Stomach (tissue), 9 donors: ENCODE data around the gene ARL11. TPM values are rescaled to one million over a fixed set of nuclear protein-coding genes. Genes with fewer than 3 reads are reported as not detected.

ENCODE experiments used
- DNase-seq, 2 donors: peaks; one replicate each; pipeline versions ENCODE4 v3.0.0 to v3.0.0-alpha.2; 2013 to 2019
- H3K27ac ChIP-seq, 5 donors: fragments of 200-600 bp in 4 of 5; sonication (generic) in 4 of 5; one replicate each; pipeline ENCODE4 v1.5.1; 2013 to 2019; ENCODE audit warnings: mild to moderate bottlenecking in 1 of 5, moderate library complexity in 1 of 5
- H3K27me3 ChIP-seq, 3 donors: fragments of 200-600 bp; sonication (generic); one replicate each; pipeline ENCODE4 v1.5.1; 2017 to 2019; ENCODE audit warnings: mixed run types in 1 of 3
- H3K36me3 ChIP-seq, 4 donors: fragments of 200-600 bp; sonication (generic); 1 replicate in 3 of 4; 2 replicates in 1 of 4; pipeline ENCODE4 v1.5.1; 2016 to 2019
- H3K4me1 ChIP-seq, 4 donors: fragments of 200-600 bp; sonication (generic); one replicate each; pipeline ENCODE4 v1.5.1; 2016 to 2019
- H3K4me3 ChIP-seq, 4 donors: fragments of 200-600 bp; sonication (generic) in 3 of 4; one replicate each; pipeline ENCODE4 v1.5.1; 2016 to 2019; ENCODE audit warnings: mild to moderate bottlenecking in 1 of 4
- H3K9me3 ChIP-seq, 4 donors: fragments of 200-600 bp; sonication (generic); one replicate each; pipeline ENCODE4 v1.5.1; 2016 to 2019
- CTCF ChIP-seq, 7 experiments: fragments of 450-650 bp in 4 of 7; fragments of 200-600 bp in 3 of 7; sonication (generic) in 3 of 7; IDR thresholded peaks; one replicate each; pipeline ENCODE4 v1.5.1; 2016 to 2019; ENCODE audit warnings: antibody characterized with exemption in 7 of 7, control low read depth in 2 of 7, mild to moderate bottlenecking in 1 of 7
- EP300 ChIP-seq: sonication (generic); formaldehyde crosslinking; IDR thresholded peaks from one replicate; pipeline ENCODE4 v1.6.1; 2017; ENCODE audit warnings: antibody characterized with exemption
- POLR2A ChIP-seq, 4 donors: fragments of 450-650 bp; IDR thresholded peaks; one replicate each; pipeline ENCODE4 v1.6.1; 2016; ENCODE audit warnings: antibody characterized with exemption in 4 of 4, control low read depth in 2 of 4, mild to moderate bottlenecking in 1 of 4, moderate library complexity in 1 of 4
- POLR2AphosphoS5 ChIP-seq, 3 donors: sonication (generic); formaldehyde crosslinking; IDR thresholded peaks; one replicate each; pipeline ENCODE4 v1.6.1; 2016; ENCODE audit warnings: antibody characterized with exemption in 3 of 3
- WGBS, 5 donors: extraction: QIAGEN DNeasy Blood & Tissue Kit in 3 of 5; methylation state at CpG; one replicate each; pipeline versions ENCODE4 v1.1.5 to v1.1.7; 2013 to 2018; 5-methylcytosine and 5-hydroxymethylcytosine counted together
- intact Hi-C: fragments of 100-400 bp; cut with DNase I; formaldehyde crosslinking; loops from one replicate; pipeline ENCODE4 v1.15.1; 2023; ENCODE audit warnings: low total_unique reads
- polyA plus RNA-seq, 3 donors: library from polyadenylated mRNA; stranded (reverse); fragments of 200-250 nt; gene quantifications; one replicate each; pipeline ENCODE4 v1.2.3, GENCODE V29; 2013
- total RNA-seq, 5 donors: library from RNA; depleted of rRNA; stranded (reverse); fragments of >200 nt; gene quantifications; one replicate each; pipeline versions ENCODE4 v1.1.0 to v1.2.3, GENCODE V29; 2014 to 2016
- donor health status: healthy with polysubstance abuse.
- donor health status: Bipolar disorder and iron deficiency.
- donor health status: healthy.

The ARL11 gene
- total and polyA plus RNA-seq, 8 donors: under 0.01 to 1.2 (median 0.55) TPM; not detected in 2

GRCh38 chr13:49604570-49604969, 23.7 kb upstream of the ARL11 start:
- DNase-seq: no peak
- intact Hi-C loops: loop anchor here (10.0 kb wide), 1 partner anchor 50 kb away; no protein-coding TSS in a partner anchor
- Histone ChIP-seq H3K4me3 (no peak overlapping the region), H3K9me3 (no peaks in the 10 kb centered on the region), H3K36me3 (no peaks in the 10 kb centered on the region), H3K27ac (no peak overlapping the region), H3K4me1 (peaks cover 0 to 10% (median 7%) of the 10 kb centered on the region in 4 donors), H3K27me3 (no peaks in the 10 kb centered on the region)
- TF ChIP-seq EP300: no peak
- TF ChIP-seq CTCF (IDR thresholded peaks at IDR 0.05): no peak
- no peak for TF ChIP-seq POLR2A (IDR thresholded peaks at IDR 0.05)
- no peak for TF ChIP-seq POLR2AphosphoS5 (IDR thresholded peaks at IDR 0.05)
- 9 to 30% (median 17%) methylated on average over 5 of the region's 5 CpGs for whole genome bisulfite sequencing, 5 donors

GRCh38 chr13:49606747-49607648, 21.3 kb upstream of the ARL11 start:
- 26 to 32% (median 27%) methylated on average over 15 of the region's 15 CpGs for WGBS, 5 donors
- peak overlapping the region; percentile 26 to 44 (median 34) for H3K4me3 ChIP-seq
- no peak overlapping the region for H3K27ac ChIP-seq
- H3K4me1 ChIP-seq: peaks cover 0 to 10% (median 7%) of the 10 kb centered on the region in 4 donors
- no peaks in the 10 kb centered on the region for H3K36me3 ChIP-seq
- DNase-seq: peak; percentile 92 to 94
- intact Hi-C loops: loop anchor here (10.0 kb wide), 1 partner anchor 52 kb away; no protein-coding TSS in a partner anchor
- TF ChIP-seq POLR2A (IDR thresholded peaks at IDR 0.05): no peak
- TF ChIP-seq POLR2AphosphoS5 (IDR thresholded peaks at IDR 0.05): peak in 1 of 3 donors; percentile 78
- TF ChIP-seq CTCF (IDR thresholded peaks at IDR 0.05): peak in 5 of 7 experiments; percentile 53 to 78 (median 68)
- no peaks in the 10 kb centered on the region for H3K9me3 ChIP-seq
- H3K27me3 ChIP-seq: no peaks in the 10 kb centered on the region

GRCh38 chr13:49607761-49608160, 20.5 kb upstream of the ARL11 start:
- no peaks in the 10 kb centered on the region for H3K27me3 ChIP-seq
- H3K27ac ChIP-seq: no peak overlapping the region
- no peaks in the 10 kb centered on the region for H3K9me3 ChIP-seq
- no peak for DNase-seq
- no peak overlapping the region for H3K4me3 ChIP-seq
- 56 to 63% (median 61%) methylated on average over 5 of the region's 5 CpGs for WGBS, 5 donors
- intact Hi-C loops: loop anchor here (10.0 kb wide), 1 partner anchor 53 kb away; no protein-coding TSS in a partner anchor
- no peaks in the 10 kb centered on the region for H3K36me3 ChIP-seq
- no peak for TF ChIP-seq POLR2AphosphoS5 (IDR thresholded peaks at IDR 0.05)
- TF ChIP-seq CTCF (IDR thresholded peaks at IDR 0.05): no peak
- no peak for TF ChIP-seq POLR2A (IDR thresholded peaks at IDR 0.05)
- H3K4me1 ChIP-seq: peaks cover 0 to 10% (median 7%) of the 10 kb centered on the region in 4 donors

GRCh38 chr13:49608651-49609331, 19.5 kb upstream of the ARL11 start:
- TF ChIP-seq EP300: no peak
- no peak for TF ChIP-seq POLR2AphosphoS5 (IDR thresholded peaks at IDR 0.05)
- TF ChIP-seq CTCF (IDR thresholded peaks at IDR 0.05): no peak
- no peak for TF ChIP-seq POLR2A (IDR thresholded peaks at IDR 0.05)
- Histone ChIP-seq H3K27me3 (no peaks in the 10 kb centered on the region), H3K27ac (no peak overlapping the region), H3K9me3 (no peaks in the 10 kb centered on the region), H3K4me3 (no peak overlapping the region), H3K4me1 (peaks cover 0 to 10% (median 7%) of the 10 kb centered on the region in 4 donors), H3K36me3 (no peaks in the 10 kb centered on the region)
- WGBS, 5 donors: 85 to 97% (median 88%) methylated on average over 1 of the region's 1 CpG
- DNase-seq: no peak
- intact Hi-C loops: loop anchor here (10.0 kb wide), 1 partner anchor 54 kb away; no protein-coding TSS in a partner anchor
